GM18520 (cell line): ENCODE data around the gene SLC9B2.
"Not testable (repeated sequence)": the region's sequence is repeated elsewhere in the genome, so short reads cannot be mapped to it uniquely, and the experiment has no call there.

ENCODE experiments used
- ATAC-seq: cut with Tn5 transposase; IDR thresholded peaks from one replicate; pipeline ENCODE4 v1.9.1; 2021; ENCODE audit not compliant: unreplicated experiment

SLC9B2 gene

GRCh38 chr4:103019308-103020124 is 57.0 kb downstream of the SLC9B2 start, which contains the start of gene SLC9B1:
SLC9B1 (minus strand) TSS chr4:103019705; CDS start chr4:102991711, 27,994 bp downstream.
- ATAC-seq, result peak; percentile 96

GRCh38 chr4:103018391-103019307 is 57.9 kb downstream of the SLC9B2 start:
- no peak for ATAC-seq

- ATAC-seq, result no peak
These were observed 64.0 kb downstream of the SLC9B2 start for GRCh38 chr4:103012551-103012950.

GRCh38 chr4:103012060-103012459 is 64.5 kb downstream of the SLC9B2 start:
- ATAC-seq, result no peak

GRCh38 chr4:103011378-103012025 is 65.1 kb downstream of the SLC9B2 start:
- no peak for ATAC-seq

- no peak for ATAC-seq
These were observed 65.8 kb downstream of the SLC9B2 start for GRCh38 chr4:103010804-103011203.

GRCh38 chr4:103008875-103009729 is 67.5 kb downstream of the SLC9B2 start:
- ATAC-seq, result peak; percentile 76

GRCh38 chr4:103002551-103002950 is 74.0 kb downstream of the SLC9B2 start:
- no peak for ATAC-seq

- ATAC-seq, result no peak
These were observed 81.8 kb downstream of the SLC9B2 start for GRCh38 chr4:102994803-102995202.

GRCh38 chr4:102993985-102994384 is 82.6 kb downstream of the SLC9B2 start:
- not testable (repeated sequence) for ATAC-seq

- no peak for ATAC-seq
These were observed 88.0 kb downstream of the SLC9B2 start for GRCh38 chr4:102988429-102989020.

GRCh38 chr4:102981005-102981404 is 95.6 kb downstream of the SLC9B2 start:
- ATAC-seq, result no peak
